Coronary artery (tissue), 2 donors: Measurements from ENCODE around the gene DLG5.

Source experiments
- DNase-seq: peaks from one replicate; pipeline ENCODE4 v3.0.0-alpha.2; 2017; ENCODE audit warnings: low spot score
- H3K27ac ChIP-seq, 2 donors: fragments of 200-600 bp; sonication (generic); one replicate each; pipeline ENCODE4 v1.5.1; 2016 to 2019
- H3K4me3 ChIP-seq: fragments of 200-600 bp; sonication (generic); 2 replicates; pipeline ENCODE4 v1.5.1; 2016; ENCODE audit warnings: mild to moderate bottlenecking, moderate library complexity
- CTCF ChIP-seq: fragments of 200-600 bp; sonication (generic); IDR thresholded peaks from one replicate; pipeline ENCODE4 v1.5.1; 2019; ENCODE audit warnings: antibody characterized with exemption

The DLG5 gene

GRCh38 chr10:77795426-77796055 lies 131.0 kb downstream of the DLG5 start:
- Histone ChIP-seq H3K4me3 (no peak overlapping the region), H3K27ac (no peak overlapping the region)
- DNase-seq, result no peak
- TF ChIP-seq CTCF, result no peak

DNA sequence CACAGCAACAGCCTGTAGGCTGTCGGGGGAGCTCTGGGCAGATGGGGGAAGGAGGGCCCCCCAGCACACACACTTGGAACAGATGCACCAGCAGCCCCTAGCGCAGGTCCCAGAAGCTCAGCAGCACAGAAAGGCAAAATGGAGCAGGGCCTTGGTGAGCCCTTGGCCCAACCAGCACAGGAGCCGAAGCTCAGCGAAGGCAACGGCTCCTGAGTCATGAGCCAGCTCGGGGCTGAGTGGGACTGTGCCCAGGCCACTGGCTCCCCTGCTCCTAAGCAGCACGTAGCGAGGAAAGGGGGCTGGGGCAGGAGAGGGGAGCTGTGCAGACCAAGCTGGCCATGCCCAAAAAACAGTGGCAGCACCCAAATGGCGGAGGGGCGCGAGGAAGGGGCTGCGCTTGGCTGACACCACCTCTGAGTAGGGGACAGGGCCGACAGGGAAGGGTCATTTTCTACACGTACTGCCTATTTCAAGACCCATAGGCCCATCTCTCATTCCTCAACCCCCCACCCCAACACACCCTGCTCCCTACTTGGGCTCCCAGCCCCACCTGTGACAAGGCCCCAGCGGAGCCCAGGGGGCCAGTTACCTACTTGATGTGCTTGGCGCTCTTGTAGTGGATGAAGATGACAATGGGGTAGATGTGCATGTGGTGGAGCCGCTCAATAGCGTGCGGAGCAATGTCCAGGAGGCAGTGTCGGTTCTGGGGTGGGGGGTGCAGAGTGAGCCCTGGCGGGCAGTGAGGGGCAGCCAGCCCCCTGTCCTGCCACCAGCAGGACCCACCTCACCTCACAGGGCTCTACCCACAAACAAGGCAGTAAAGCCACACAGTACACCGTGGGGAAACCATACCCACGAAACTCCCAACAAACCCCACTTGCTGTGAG lies 132.1 kb downstream of the DLG5 start:
- TF ChIP-seq CTCF, result no peak
- DNase-seq, result no peak
- Histone ChIP-seq H3K27ac (no peak overlapping the region), H3K4me3 (no peak overlapping the region)

GRCh38 chr10:77793831-77794230 lies 132.7 kb downstream of the DLG5 start:
- no peak overlapping the region for H3K4me3 ChIP-seq
- no peak overlapping the region for H3K27ac ChIP-seq
- no peak for TF ChIP-seq CTCF

GRCh38 chr10:77792155-77792554 lies 134.4 kb downstream of the DLG5 start:
- TF ChIP-seq CTCF, result no peak
- Histone ChIP-seq H3K4me3 (no peak overlapping the region), H3K27ac (no peak overlapping the region)
- DNase-seq, result no peak

More at GRCh38 chr10:77793831-77794230, 132.7 kb downstream of the DLG5 start:
- no peak for DNase-seq

DNA sequence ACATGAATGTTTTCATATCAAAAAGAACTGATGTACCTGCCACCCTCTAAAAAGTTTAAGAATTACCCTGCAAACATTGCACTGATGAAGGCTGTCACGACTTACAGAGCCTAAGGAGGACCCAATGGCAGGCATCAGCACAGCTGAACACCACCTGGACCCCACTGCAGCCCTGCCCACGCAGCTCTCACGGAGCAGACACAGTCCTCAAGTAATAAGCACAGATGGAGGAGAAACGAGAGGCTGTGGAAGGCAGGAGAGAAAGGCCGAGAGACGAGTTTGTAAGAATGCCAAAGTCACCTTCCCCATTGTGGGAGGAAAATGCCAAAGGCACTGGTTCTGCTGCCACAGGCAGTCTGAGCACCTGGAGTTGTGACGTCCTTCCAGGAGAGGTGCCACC lies 135.0 kb downstream of the DLG5 start:
- no peak for TF ChIP-seq CTCF
- Histone ChIP-seq H3K4me3 (no peak overlapping the region), H3K27ac (no peak overlapping the region)
- no peak for DNase-seq

- no peak for DNase-seq
- Histone ChIP-seq H3K4me3 (no peak overlapping the region), H3K27ac (no peak overlapping the region)
- no peak for TF ChIP-seq CTCF
These were observed 136.7 kb downstream of the DLG5 start for GRCh38 chr10:77789861-77790260.

DNA sequence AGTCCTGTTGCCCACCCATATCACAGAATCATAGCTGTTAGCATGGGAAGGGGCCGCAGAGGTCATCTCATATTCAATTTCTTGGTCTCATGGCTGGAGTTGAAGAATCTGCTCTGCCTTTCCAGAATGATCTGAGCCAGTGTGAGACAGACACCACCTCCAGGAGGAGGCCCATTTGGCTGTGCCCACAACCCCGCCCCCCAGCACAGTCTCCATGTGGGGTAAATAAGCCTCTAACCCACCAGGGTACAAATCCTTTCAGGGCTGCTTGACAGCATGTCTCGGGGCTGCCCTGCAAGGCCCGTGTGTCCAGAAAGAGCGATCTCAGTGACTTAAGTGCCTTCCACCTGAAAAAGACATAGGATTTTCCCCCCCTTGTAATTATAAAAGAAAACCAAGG lies 137.5 kb downstream of the DLG5 start:
- TF ChIP-seq CTCF, result no peak
- Histone ChIP-seq H3K4me3 (no peak overlapping the region), H3K27ac (no peak overlapping the region)
- DNase-seq, result no peak
